CD4-positive, alpha-beta T cell treated with Interferon gamma for 1 hour (primary cell): ENCODE measurements around the gene LIN52.

Source experiments
- DNase-seq: peaks from one replicate; pipeline ENCODE4 v3.0.0-alpha.2; 2020

The LIN52 gene

GRCh38 chr14:74239848-74240793, 155.4 kb downstream of the LIN52 start:
- no peak for DNase-seq

GRCh38 chr14:74240794-74241651, 156.3 kb downstream of the LIN52 start:
- no peak for DNase-seq

- no peak for DNase-seq
Observed at GRCh38 chr14:74241652-74242017, 156.9 kb downstream of the LIN52 start.

- no peak for DNase-seq
Observed at GRCh38 chr14:74242021-74242779, 157.4 kb downstream of the LIN52 start.

GRCh38 chr14:74242780-74243042, 158.0 kb downstream of the LIN52 start:
- no peak for DNase-seq

GRCh38 chr14:74243051-74243450, 158.3 kb downstream of the LIN52 start:
- no peak for DNase-seq

- no peak for DNase-seq
Observed at GRCh38 chr14:74244115-74244514, 159.4 kb downstream of the LIN52 start.

GRCh38 chr14:74245292-74245691, 160.5 kb downstream of the LIN52 start:
- no peak for DNase-seq

GRCh38 chr14:74246542-74246941, 161.8 kb downstream of the LIN52 start:
- DNase-seq = no peak

GRCh38 chr14:74248017-74248416, 163.3 kb downstream of the LIN52 start:
- DNase-seq = no peak

GRCh38 chr14:74249433-74250375, 164.9 kb downstream of the LIN52 start:
- no peak for DNase-seq
